Measurements from ENCODE around the gene CHRND. TPM values are rescaled to one million over a fixed set of nuclear protein-coding genes. Genes with fewer than 3 reads are reported as not detected.

CHRND gene
- total and polyA plus RNA-seq, 2 experiments from 2014 or later = 0.10 to 0.11 TPM

DNA sequence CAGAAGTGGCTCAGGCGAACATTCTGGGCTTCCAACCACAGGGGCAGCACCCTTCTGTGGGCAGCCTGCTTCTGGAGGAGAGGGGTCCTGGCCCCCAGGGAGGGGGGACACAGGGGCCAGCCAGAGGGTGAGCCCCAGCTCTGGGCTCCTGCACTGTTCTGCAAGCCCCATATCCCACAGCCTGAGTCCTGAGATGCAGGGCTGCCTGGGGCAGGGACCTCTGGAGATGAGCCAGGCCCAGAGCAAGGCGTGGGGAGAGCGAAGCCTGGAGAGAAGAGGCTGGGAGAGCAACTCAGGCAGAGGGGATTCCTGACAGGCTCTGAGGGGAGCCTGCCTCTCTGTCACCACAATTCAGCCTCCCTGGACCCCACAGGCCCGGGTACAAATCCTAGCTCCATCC is 19.3 kb upstream of the CHRND start:
- peaks cover 57% of the 10 kb centered on the region for H3K27me3 Mint-ChIP-seq (ENCODE audit: insufficient read depth, low read depth, poor library complexity)
- Histone ChIP-seq H3F3A (replicated peaks; ENCODE audit: low read depth) (no peaks in the 10 kb centered on the region; the same call in 1 of the 2 replicates), H3K4me2 (no peak overlapping the region), H3K27ac (ENCODE audit: low read depth) (no peak overlapping the region), H3K36me3 (ENCODE audit: insufficient read depth) (no peaks in the 10 kb centered on the region), H2AFZ (no peak overlapping the region), H3K79me2 (replicated peaks; ENCODE audit: insufficient read depth) (no peaks in the 10 kb centered on the region), H4K20me1 (replicated peaks; ENCODE audit: insufficient read depth) (no peaks in the 10 kb centered on the region), H3K4me1 (ENCODE audit: insufficient read depth) (peaks cover 14% of the 10 kb centered on the region; the same call in 1 of the 2 replicates), H3K9me2 (ENCODE audit: insufficient read depth) (no peaks in the 10 kb centered on the region), H3K4me3 (no peak overlapping the region), H3K27me3 (ENCODE audit: insufficient read depth) (peaks cover 46% of the 10 kb centered on the region)
- H3K9me3 Mint-ChIP-seq = no peaks in the 10 kb centered on the region
- no peak for ATAC-seq
- no peak overlapping the region for H3K4me3 Mint-ChIP-seq
- DNase-seq (ENCODE audit: low spot score) = no peak
- H3K36me3 Mint-ChIP-seq (ENCODE audit: low read depth) = no peaks in the 10 kb centered on the region
- no peak for TF ChIP-seq EZH2 (IDR thresholded peaks at IDR 0.05; ENCODE audit: low read depth, unreplicated experiment)
- TF ChIP-seq JUNB (IDR thresholded peaks at IDR 0.05; ENCODE audit: unreplicated experiment) = no peak
- no peak for TF ChIP-seq ZNF462 (CRISPR knock-in tag; IDR thresholded peaks at IDR 0.05)
- no peak for TF ChIP-seq ETS1 (IDR thresholded peaks at IDR 0.05)
- TF ChIP-seq STAT1 (IDR thresholded peaks at IDR 0.05; ENCODE audit: unreplicated experiment) = no peak
- TF ChIP-seq EZH2phosphoT487 (IDR thresholded peaks at IDR 0.05; ENCODE audit: unreplicated experiment) = no peak
- TF ChIP-seq, protein P1, sequence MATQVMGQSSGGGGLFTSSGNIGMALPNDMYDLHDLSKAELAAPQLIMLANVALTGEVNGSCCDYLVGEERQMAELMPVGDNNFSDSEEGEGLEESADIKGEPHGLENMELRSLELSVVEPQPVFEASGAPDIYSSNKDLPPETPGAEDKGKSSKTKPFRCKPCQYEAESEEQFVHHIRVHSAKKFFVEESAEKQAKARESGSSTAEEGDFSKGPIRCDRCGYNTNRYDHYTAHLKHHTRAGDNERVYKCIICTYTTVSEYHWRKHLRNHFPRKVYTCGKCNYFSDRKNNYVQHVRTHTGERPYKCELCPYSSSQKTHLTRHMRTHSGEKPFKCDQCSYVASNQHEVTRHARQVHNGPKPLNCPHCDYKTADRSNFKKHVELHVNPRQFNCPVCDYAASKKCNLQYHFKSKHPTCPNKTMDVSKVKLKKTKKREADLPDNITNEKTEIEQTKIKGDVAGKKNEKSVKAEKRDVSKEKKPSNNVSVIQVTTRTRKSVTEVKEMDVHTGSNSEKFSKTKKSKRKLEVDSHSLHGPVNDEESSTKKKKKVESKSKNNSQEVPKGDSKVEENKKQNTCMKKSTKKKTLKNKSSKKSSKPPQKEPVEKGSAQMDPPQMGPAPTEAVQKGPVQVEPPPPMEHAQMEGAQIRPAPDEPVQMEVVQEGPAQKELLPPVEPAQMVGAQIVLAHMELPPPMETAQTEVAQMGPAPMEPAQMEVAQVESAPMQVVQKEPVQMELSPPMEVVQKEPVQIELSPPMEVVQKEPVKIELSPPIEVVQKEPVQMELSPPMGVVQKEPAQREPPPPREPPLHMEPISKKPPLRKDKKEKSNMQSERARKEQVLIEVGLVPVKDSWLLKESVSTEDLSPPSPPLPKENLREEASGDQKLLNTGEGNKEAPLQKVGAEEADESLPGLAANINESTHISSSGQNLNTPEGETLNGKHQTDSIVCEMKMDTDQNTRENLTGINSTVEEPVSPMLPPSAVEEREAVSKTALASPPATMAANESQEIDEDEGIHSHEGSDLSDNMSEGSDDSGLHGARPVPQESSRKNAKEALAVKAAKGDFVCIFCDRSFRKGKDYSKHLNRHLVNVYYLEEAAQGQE (IDR thresholded peaks at IDR 0.05; ENCODE audit: unreplicated experiment) = no peak
- no peak for TF ChIP-seq ZNF114 (CRISPR knock-in tag; IDR thresholded peaks at IDR 0.05)
- TF ChIP-seq POLR2AphosphoS5 (IDR thresholded peaks at IDR 0.05; ENCODE audit: low read depth) = no peak
- TF ChIP-seq CREB1 (CRISPR knock-in tag; IDR thresholded peaks at IDR 0.05; ENCODE audit: low read depth) = no peak
- no peak for TF ChIP-seq NANOG (IDR thresholded peaks at IDR 0.05; ENCODE audit: borderline replicate concordance)
- TF ChIP-seq ZNF331 (CRISPR knock-in tag; IDR thresholded peaks at IDR 0.05; ENCODE audit: low read depth) = no peak
- no peak for TF ChIP-seq CTCF (conservative IDR thresholded peaks at IDR 0.05; ENCODE audit: low read depth in 2 of 2)
- H3K4me1 Mint-ChIP-seq = peaks cover 28% of the 10 kb centered on the region
- H3K27ac Mint-ChIP-seq = no peak overlapping the region

Data from GM23338 (cell line).